GM20000 (cell line): Measurements from ENCODE around the gene QRICH1.

Experiments used
- DNase-seq: peaks from one replicate; pipeline ENCODE4 v3.0.0; 2012; ENCODE audit warnings: low spot score
- TF ChIP-seq, protein P1 (sequence below): IDR thresholded peaks from 2 replicates; pipeline ENCODE4 v1.5.1; 2012; ENCODE audit warnings: mild to moderate bottlenecking, control low read depth; ENCODE audit errors: extremely low read depth, missing control alignments

The QRICH1 gene

DNA sequence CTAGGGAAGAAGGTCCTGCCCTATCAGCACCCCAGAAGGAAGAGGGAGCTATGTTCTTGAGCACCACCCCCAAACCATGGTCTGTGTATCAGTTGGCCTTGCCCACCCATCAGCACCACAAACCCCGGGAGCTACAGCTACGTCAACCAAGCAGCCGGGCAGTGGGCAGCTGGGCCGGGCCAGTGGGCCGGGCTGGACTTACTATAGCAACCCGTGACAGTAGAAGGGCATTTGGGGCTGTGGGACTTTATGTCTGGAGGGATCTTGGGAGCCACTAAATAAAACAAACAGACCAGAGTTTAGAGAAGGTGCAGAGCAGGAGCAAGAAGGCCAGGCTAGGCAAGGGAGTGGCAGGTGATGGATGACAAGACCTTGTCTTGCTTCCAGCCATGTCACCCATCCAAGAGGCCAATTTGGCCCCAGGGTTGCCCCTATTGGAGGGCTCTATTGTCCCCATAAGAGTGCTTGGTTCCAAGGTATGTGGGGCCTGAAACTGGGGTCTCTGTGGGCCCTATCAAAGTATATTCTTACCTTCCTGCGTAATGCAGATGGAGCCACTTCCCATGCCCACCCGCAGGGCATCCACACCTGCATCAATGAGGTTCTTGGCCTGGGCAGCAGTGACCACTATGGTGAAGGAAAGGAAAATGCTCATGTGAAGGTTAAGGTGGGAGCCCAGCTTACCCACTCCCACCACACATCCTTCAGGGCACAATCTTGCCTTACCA is 67.9 kb downstream of the QRICH1 start:
- TF ChIP-seq, protein P1, sequence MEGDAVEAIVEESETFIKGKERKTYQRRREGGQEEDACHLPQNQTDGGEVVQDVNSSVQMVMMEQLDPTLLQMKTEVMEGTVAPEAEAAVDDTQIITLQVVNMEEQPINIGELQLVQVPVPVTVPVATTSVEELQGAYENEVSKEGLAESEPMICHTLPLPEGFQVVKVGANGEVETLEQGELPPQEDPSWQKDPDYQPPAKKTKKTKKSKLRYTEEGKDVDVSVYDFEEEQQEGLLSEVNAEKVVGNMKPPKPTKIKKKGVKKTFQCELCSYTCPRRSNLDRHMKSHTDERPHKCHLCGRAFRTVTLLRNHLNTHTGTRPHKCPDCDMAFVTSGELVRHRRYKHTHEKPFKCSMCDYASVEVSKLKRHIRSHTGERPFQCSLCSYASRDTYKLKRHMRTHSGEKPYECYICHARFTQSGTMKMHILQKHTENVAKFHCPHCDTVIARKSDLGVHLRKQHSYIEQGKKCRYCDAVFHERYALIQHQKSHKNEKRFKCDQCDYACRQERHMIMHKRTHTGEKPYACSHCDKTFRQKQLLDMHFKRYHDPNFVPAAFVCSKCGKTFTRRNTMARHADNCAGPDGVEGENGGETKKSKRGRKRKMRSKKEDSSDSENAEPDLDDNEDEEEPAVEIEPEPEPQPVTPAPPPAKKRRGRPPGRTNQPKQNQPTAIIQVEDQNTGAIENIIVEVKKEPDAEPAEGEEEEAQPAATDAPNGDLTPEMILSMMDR, result no peak
- no peak for DNase-seq

DNA sequence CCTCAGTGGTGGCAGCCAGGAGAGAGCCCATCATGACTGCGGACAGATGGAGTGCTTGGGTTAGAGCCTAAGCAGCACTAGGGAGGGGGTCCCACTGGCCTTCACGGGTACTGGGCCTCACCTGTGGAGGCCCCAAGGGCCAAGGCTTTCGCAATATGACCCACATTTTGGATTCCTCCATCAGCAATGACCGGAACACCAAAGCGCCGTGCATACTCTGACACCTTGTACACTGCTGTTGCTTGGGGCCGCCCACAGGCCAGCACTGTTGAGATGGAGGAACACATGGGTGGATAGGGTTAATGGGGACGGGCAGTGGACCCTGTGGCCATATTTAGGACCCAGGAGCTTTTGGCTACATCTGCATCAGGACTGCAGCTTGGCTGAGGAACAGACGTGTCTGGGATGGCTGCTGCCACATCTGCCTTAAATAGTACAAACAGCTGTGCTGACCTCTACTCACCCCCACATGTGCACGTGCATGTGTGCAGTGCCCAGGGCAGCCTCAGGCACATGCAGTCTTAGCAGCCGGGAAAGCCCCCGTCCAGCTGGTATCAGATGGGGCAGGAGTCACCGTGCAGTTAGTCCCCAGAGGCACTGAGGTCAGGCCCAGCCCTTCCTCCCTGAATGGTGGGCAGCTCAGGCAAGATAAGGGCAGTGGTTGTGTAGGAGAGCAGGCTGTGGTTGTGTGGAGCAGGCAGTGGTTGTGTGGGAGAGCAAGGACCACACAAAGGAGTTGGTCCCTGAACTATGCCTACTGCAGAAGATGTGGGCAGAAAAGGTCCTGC is 68.7 kb downstream of the QRICH1 start:
- TF ChIP-seq, protein P1, result no peak
- DNase-seq, result no peak

GRCh38 chr3:49024449-49024848 is 69.4 kb downstream of the QRICH1 start:
- no peak for DNase-seq
- TF ChIP-seq, protein P1, result no peak

DNA sequence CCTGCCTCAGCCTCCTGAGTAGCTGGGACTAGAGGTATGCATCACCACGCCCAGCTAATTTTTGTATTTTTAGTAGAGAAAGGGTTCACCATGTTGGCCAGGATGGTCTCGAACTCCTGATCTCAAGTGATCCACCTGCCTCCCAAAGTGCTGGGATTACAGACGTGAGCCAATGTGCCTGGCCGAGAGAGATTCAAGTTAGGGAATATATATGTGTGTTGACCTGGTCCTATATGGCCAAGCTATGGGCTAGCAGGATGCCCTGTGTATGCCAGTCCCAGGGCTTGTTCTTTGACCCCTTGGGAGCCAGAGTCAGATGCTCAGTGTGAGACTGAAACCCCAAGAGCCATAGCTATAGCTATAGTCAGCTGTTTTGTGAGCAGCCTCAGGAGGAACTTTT is 70.1 kb downstream of the QRICH1 start:
- TF ChIP-seq, protein P1, result no peak
- no peak for DNase-seq

- no peak for DNase-seq
- TF ChIP-seq, protein P1, result no peak
Observed at GRCh38 chr3:49022688-49023171, 71.1 kb downstream of the QRICH1 start.

- TF ChIP-seq, protein P1, result peak; percentile 97
- peak; percentile 92 for DNase-seq
Observed at GRCh38 chr3:49021813-49022687, 71.8 kb downstream of the QRICH1 start, which contains the start of gene NDUFAF3. Gene NDUFAF3, plus strand, starts transcription at chr3:49022121. Its CDS starts 24 bp downstream, at chr3:49022145.
